Esophagus muscularis mucosa (tissue), 3 donors: ENCODE data around the gene UBTD2.

ENCODE experiments used
- CTCF ChIP-seq, 3 experiments: fragments of 200-600 bp in 2 of 3; fragments of 450-650 bp in 1 of 3; sonication (generic) in 2 of 3; IDR thresholded peaks; one replicate each; pipeline ENCODE4 v1.5.1; 2017 to 2019; ENCODE audit warnings: antibody characterized with exemption in 3 of 3, mild to moderate bottlenecking in 2 of 3, moderate library complexity in 1 of 3
- POLR2A ChIP-seq: fragments of 450-650 bp; IDR thresholded peaks from one replicate; pipeline ENCODE4 v1.6.1; 2017; ENCODE audit warnings: antibody characterized with exemption, moderate library complexity, mild to moderate bottlenecking, low read depth

DNA sequence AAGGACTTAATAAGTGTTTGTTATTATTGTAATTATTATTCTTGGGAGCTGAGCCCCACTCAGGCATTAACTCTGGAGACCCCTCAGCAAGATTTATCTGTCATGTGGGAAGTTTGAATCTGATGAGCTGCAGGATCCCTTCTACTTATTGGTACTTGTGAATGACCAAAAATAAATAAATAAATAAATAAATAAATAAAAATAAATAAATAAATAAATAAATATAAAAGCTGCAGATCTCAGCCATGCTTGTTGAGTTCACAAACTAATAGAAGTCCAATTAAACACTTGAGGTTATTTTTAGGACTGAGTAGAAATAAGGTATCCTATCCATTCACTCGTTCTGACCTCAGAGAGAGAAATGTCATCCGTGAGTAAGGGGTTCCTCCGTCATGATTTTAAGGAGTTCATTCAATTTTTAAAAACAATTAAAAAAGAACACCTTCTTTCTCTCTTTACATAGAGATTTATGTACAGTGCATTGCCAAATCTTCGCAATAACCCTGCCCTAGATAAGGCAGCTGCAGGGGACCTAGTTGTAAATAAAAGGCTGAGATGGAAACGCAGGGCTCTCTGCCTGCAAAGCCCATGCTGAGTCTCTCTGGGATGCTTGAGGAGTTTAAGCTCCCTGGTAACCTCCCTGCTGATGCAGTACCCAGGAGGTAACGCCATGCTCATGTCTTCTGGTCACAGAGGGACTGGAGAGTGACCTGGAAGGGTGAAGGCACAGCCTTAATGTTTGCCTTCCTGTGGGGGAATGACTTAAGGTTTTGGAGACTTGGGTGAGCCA, 88.4 kb downstream of the UBTD2 start:
- TF ChIP-seq CTCF (IDR thresholded peaks at IDR 0.05) (no peak), POLR2A (no peak)
